GM18858 (cell line): Measurements from ENCODE around the gene FAHD2B.
"Not testable (repeated sequence)": the region's sequence is repeated elsewhere in the genome, so short reads cannot be mapped to it uniquely, and the experiment has no call there.

ENCODE experiments used
- ATAC-seq: cut with Tn5 transposase; IDR thresholded peaks from one replicate; pipeline ENCODE4 v1.9.1; 2021; ENCODE audit not compliant: unreplicated experiment

The FAHD2B gene

DNA sequence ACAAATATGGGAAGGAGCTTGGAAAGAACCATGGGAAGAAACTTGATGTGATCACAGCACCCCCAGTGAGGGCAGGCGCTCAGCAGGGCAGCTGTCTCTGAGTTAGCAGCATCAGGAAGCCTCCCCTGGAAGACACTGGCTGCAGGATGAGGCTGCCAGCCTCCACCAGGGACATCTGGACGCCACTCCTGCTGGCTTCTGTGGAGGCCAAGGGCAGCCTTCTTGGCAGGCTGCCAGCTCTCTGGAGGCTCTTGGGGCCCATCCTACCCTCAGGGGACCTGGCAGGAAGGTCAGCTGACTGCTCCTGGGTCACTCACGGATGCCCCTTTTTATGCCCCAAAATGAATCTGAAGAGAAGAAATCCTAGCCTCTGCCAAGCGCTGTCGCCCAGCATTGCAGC lies 26.0 kb downstream of the FAHD2B start:
- ATAC-seq = not testable (repeated sequence)

DNA sequence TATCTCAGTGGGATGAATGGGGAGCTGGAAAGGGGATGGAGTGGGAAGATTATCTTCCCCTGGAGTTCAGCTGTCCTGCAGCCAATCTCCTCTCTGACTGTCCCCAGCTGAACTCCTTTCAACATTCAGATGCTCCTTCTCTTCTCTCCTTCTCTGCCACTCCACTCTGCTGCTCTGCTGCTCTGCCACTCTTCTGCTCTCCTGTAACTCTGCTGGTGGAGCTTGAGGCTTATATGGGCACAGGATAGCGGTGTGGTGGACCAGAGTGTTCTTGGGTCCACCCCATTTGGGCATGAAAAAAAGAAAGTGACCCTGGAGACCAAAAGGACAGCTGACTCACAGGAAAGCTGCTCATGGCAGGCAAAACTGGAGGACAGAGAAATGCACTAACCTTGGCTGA lies 26.6 kb downstream of the FAHD2B start:
- ATAC-seq = no peak

DNA sequence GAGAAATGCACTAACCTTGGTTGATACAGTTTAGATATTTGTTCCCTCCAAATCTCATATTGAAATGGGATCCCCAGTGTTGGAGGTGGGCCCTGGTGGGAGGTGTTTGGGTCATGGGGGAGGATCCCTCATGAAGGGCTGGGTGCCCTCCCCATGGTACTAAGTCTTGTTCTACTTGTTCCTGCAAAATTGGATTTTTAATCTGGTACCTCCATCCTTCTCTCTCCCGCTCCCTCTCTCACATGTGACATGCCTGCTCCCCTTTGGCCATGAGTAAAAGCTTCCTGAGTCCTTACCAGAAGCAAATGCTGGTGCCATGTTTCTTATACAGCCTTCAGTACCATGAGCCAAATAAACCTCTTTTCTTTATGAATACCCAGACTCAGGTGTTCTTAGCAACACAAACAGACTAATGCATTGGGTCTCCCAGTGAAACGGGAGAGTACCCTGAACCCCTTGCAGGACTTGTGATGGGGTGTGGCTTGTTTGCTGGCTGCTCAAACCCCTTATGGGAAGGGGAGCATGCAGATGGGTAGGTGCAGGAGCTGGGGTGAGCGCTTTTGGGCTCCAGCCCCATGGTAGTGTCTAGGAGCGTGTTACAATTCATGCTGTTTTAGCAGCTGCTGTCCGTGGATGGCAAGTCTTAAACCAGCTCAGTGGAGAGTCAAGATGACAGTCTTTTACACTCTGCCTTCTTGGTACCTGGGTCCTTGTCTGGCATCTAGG lies 27.2 kb downstream of the FAHD2B start:
- no peak for ATAC-seq

DNA sequence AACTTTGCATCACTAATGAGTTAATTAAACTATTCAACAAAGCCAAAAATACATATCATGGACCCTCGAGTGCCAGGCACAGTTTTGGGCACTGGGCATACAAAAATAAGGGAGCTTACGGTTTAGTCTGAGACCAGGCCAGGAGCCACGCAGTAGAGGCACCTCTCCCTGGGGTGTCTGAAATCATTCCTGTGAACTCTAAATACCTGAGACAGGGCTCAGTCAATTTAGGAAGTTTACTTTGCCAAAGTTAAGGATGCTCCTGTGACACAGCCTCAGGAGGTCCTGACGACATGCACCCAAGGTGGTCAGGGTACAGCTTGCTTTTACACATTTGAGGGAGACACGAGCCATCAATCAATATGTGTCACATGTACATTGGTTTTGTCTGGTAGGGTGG lies 28.7 kb downstream of the FAHD2B start:
- not testable (repeated sequence) for ATAC-seq

DNA sequence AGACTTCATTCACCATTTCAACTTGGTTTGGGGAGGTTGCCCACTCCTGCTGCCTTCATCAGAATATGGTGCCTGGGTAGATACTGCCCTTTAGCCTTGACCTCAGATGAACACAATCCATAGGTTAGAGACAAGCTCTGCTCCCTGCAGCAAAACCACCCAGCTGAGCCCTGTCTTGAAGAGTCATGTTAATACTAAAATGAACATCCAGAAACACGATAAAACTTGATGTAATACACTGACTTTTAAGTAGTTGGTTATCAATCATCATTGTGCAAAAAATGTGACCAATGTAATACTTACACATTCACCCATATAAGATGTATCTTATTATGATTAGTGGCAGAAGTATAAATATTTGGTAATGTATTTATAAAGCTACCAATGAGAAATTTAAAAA lies 32.7 kb downstream of the FAHD2B start:
- ATAC-seq = not testable (repeated sequence)

DNA sequence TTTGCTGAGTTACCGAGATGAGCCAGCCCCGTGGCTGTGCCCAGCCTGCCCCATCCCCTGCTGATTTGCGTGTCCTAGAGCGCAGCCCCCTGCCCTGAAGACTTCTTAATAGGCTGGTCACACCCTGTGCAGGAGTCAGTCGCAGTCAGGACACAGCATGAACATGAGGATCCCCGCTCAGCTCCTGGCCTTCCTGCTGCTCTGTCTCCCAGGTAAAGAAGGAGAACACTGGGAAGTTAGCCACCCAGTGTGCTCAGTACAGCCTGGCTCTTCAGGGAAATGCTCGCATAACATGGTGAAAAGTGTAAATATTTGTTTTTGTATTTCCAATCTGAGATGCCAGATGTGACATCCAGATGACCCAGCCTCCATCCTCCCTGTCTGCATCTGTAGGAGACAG lies 34.9 kb downstream of the FAHD2B start:
- not testable (repeated sequence) for ATAC-seq

DNA sequence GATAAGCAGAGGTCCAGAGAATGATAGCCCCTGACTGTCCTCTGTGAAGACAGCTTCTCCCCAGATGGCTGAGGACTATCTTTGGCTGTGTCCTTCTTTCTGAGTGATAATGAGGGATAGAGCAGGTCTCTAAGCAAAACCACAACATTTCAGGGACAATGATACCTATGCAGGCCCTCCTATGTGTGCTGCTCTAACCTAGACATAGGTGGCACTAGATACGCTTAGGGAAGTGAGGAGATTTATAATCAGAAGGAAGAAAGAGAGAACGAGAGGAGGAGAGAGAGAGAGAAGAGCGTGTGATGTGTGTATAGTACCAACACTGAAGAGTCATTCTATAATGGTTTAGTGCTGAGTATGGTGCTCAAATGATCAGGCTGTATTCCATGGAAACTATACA lies 38.5 kb downstream of the FAHD2B start:
- ATAC-seq = not testable (repeated sequence)

DNA sequence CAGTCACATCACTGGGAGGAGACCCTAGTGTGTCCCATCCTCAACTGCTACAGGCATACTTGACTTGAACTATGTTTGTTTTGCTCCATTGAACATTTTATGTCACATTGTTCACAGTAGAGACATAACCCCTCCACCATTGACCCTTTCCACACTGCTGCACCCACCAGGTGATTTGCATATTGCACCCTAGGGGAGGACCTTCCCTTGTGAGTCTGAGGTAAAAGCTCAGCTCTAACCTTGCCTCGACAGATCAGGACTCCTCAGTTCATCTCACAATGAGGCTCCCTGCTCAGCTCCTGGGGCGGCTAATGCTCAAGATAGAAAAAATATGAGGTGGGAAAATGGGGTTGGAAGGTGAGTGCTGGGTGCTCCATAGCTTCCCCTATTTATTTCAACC lies 44.6 kb downstream of the FAHD2B start:
- not testable (repeated sequence) for ATAC-seq

DNA sequence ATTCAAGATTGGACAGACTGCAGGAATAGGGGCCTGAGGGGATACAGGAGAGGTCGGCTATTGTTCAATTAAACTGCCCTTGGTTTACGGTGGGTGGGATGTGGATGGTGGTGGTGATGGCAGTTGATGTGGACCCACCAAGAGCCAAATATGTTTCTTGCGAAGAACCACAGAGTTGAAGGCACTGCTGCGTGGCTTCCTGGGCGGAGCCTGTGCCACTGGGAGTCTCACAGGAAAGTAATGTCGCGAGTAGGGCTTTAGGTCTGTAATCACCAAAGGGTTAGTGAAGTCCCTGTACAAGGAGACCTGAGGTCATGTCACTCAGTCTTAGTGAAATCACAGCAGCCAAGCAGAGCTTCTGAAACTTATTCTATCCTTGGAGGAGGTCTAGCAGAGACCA lies 46.2 kb downstream of the FAHD2B start:
- ATAC-seq = not testable (repeated sequence)

DNA sequence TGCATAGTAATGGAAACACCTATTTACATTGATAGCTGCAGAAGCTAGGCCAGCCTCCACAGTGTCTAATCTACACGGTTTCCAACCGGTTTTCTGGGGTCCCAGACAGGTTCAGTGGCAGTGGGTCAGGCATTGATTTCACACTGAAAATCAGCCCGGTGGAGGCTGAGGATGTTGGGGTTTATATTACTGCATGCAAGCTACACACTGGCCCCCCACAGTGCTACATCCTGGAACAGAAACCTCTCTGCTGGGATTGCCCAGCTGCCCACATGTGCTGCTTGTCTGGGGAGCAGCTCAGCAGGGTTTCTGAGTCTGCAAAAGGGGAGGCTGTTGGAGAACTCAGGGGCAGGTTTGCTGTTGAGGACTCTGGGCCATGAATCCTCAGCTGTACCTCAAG lies 48.0 kb downstream of the FAHD2B start:
- ATAC-seq = not testable (repeated sequence)

DNA sequence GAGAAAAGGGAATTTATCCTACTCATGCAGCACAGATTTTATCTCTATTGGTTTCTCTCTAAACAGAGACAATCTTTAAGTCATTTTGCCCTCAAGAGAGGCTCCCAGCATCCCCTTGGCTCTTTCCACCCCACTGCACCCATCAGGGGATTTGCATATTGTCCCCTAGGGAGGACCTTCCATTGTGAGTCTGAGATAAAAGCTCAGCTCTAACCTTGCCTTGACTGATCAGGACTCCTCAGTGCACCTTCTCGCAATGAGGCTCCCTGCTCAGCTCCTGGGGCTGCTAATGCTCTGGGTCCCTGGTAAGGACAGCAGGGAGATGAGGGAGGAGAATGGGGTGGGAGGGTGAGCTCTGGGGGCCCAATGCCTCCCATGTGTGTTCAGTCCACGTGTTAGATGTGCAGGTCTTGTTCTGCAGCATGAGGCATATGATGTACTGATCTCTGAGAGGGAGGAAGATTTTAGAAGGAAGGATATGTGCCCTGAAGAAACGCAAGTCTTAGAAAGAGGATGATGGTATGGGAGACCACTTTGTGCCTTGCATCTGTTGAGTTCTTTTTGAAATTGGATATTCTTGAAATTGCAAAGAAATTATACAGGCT lies 48.7 kb downstream of the FAHD2B start:
- ATAC-seq = not testable (repeated sequence)
